HG02981 (cell line): ENCODE results near the gene FRRS1.

Source experiments
- ATAC-seq: cut with Tn5 transposase; IDR thresholded peaks from one replicate; pipeline ENCODE4 v1.9.1; 2021; ENCODE audit warnings: mild to moderate bottlenecking, moderate library complexity; ENCODE audit not compliant: unreplicated experiment

The FRRS1 gene

GRCh38 chr1:99680270-99680669 is 86.2 kb downstream of the FRRS1 start:
- ATAC-seq = no peak

- no peak for ATAC-seq
Observed at GRCh38 chr1:99677416-99677815, 89.0 kb downstream of the FRRS1 start.

GRCh38 chr1:99676876-99677275 is 89.6 kb downstream of the FRRS1 start:
- no peak for ATAC-seq

- ATAC-seq = no peak
Observed at GRCh38 chr1:99675994-99676393, 90.4 kb downstream of the FRRS1 start.

GRCh38 chr1:99675292-99675691 is 91.1 kb downstream of the FRRS1 start:
- no peak for ATAC-seq

GRCh38 chr1:99674115-99675064 is 92.0 kb downstream of the FRRS1 start:
- no peak for ATAC-seq

- ATAC-seq = no peak
Observed at GRCh38 chr1:99673315-99673714, 93.1 kb downstream of the FRRS1 start.

- no peak for ATAC-seq
Observed at GRCh38 chr1:99672530-99673213, 93.8 kb downstream of the FRRS1 start.

- no peak for ATAC-seq
Observed at GRCh38 chr1:99672038-99672437, 94.4 kb downstream of the FRRS1 start.

- ATAC-seq = no peak
Observed at GRCh38 chr1:99670583-99670982, 95.9 kb downstream of the FRRS1 start.

GRCh38 chr1:99669821-99670220 is 96.6 kb downstream of the FRRS1 start:
- ATAC-seq = no peak

- no peak for ATAC-seq
Observed at GRCh38 chr1:99669376-99669775, 97.1 kb downstream of the FRRS1 start.

GRCh38 chr1:99665212-99665611 is 101.2 kb downstream of the FRRS1 start:
- ATAC-seq = no peak

GRCh38 chr1:99663501-99663900 is 102.9 kb downstream of the FRRS1 start:
- no peak for ATAC-seq

- no peak for ATAC-seq
Observed at GRCh38 chr1:99662539-99663080, 103.8 kb downstream of the FRRS1 start.

GRCh38 chr1:99661780-99662179 is 104.7 kb downstream of the FRRS1 start:
- no peak for ATAC-seq

- no peak for ATAC-seq
Observed at GRCh38 chr1:99660496-99660895, 105.9 kb downstream of the FRRS1 start.

- no peak for ATAC-seq
Observed at GRCh38 chr1:99659755-99660210, 106.7 kb downstream of the FRRS1 start.
